Measurements from ENCODE around the gene SLC39A10.
"Not testable (repeated sequence)": the region's sequence is repeated elsewhere in the genome, so short reads cannot be mapped to it uniquely, and the experiment has no call there.

The SLC39A10 gene

DNA sequence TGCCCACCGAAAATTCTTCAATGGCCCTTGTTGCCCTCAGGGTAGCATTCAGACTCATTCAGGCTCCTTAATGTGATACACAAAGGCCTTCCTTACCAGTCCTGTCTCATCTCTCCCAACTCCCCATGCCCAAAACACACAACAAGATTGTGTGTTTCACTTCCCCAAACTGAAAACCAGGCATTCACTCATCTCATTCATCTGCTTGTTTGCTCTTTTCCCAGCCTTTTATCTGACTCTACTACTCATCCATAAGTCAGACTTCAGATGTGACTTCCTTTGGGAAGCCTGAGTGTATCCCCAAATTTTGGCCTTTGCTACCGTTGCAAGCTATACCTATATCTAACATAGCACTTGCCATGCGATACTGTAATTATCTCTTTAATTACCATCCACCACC is 9.7 kb upstream of the SLC39A10 start:
- no peak for DNase-seq

DNA sequence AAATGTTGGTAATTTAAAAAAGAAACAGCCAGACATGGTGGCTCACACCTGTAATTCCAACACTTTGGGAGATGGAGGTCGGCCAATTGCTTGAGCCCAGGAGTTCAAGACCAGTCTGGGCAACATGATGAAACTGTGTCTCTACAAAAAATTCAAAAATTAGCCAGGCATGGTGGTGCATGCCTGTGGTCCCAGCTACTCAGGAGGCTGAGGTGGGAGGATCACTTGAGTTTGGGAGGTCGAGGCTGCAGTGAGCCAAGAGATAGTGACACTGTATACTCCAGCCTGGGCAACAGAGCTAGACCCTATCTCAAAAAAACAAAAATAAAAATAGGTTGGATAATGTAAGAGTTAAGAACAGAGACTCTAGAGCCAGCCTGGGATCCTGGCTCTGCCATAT is 8.7 kb upstream of the SLC39A10 start:
- DNase-seq, result not testable (repeated sequence)

DNA sequence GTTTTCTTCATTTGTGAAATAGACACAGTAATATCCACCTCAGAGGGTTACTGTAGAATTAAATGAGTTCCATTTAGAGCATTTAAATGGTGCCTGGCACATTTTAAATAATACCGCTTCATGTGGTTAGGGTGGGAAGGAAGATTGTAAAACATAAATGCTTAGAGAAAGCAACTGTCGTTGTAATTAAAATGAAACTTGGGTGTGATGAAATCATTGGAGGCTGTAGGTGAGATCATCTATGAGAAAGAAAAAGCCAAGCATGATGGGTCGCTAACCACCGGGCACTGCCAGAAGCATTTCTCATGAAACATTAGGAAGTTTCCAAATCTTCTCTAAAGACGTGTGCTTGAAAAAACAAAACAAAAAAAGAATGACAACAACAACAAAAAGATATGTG is 8.2 kb upstream of the SLC39A10 start:
- no peak for DNase-seq

DNA sequence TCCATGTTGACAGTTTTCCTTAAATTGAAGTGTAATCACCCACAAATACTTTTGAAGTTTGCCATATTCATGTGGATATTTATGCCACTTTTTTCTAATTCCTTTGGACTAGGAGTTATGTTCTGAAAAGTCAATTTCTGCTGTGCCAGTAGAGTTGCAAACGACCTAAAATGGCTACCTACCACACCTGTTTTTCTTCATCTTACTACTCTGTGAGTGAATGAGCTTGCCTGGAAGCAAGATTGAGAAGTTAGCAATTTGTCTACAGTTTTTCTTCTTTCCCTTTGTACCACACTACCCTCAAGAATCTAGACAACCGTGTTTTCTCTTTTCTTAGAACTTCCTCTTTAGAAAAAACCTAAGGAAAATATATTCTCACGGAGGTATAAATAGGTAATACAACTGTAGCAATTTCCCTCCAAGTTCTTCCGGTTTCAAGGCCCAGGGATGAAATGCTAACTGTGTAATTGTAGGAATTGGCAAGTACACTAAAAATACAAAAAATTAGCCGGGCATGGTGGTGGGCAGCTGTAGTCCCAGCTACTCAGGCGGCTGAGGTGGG is 7.3 kb upstream of the SLC39A10 start:
- DNase-seq, result no peak

DNA sequence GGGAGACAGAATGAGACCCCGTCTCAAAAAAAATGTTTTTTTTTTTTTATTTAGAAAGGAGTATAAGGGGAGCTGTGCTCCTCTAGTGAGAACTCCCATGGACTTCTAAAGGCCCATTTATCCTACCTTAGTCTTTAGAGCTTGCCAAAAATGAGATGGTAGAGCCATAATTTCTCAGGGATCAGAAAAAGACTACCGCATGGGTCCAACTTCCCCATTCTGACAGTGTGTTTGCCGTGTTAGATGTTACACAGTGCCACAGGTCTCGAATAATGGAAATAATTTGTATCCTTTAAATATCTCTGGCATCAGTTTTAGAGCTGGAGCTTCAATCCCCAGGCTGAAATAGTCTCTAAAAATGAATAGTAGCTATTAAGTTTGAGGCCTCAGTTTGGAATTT is 6.0 kb upstream of the SLC39A10 start:
- DNase-seq, result no peak

DNA sequence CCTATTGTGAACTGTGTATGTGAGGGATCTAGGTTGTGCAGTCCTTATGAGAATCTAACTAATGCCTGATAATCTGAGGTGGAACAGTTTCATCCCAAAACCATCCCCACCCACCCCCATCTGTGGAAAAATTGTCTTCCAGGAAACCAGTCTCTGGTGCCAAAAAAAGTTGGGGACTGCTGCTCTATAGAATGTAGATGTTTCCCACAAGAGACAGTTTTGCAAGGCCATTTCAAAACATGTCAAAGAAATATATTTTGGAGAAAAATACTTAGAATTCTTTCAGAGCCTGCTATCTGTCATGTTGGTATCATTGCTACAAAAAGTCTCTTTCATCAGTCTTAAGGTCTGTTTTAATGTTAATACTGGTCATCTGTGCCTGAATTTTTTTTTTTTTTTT is 4.1 kb upstream of the SLC39A10 start:
- peak; percentile 79 for DNase-seq

DNA sequence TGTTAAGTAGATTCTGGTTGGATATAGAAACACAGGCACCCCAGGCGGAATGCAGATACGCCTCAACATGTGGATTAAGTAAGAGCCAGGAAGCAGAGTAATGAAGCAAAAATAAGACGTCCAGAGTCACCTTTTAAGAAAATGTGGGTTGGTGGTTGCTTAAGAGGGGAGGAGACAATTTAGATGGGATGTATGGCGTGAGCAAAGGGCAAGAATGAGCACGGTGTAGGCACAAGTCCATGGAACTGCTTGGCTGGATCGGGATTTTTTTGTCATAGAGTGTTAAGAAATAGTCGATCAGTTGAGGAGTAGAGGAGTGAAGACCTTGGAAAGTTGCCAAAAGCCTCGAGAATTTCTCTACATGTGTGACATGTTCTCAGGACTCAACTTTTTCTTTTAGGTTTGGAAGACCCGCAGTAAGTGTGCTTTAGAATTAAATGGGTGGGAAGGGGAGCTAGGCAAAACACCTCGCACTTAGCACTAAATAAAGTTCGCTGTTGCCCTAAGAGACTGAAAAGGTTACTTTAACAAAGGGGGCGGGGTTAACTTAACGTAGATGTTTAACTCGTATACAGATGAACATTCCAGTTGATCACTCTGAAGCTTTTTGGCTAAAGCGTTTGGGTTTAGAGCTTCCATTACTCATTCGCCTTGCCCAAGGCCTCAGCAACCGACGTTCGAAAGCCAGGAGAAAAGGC is 716 bp upstream of the SLC39A10 start:
- DNase-seq, result no peak

DNA sequence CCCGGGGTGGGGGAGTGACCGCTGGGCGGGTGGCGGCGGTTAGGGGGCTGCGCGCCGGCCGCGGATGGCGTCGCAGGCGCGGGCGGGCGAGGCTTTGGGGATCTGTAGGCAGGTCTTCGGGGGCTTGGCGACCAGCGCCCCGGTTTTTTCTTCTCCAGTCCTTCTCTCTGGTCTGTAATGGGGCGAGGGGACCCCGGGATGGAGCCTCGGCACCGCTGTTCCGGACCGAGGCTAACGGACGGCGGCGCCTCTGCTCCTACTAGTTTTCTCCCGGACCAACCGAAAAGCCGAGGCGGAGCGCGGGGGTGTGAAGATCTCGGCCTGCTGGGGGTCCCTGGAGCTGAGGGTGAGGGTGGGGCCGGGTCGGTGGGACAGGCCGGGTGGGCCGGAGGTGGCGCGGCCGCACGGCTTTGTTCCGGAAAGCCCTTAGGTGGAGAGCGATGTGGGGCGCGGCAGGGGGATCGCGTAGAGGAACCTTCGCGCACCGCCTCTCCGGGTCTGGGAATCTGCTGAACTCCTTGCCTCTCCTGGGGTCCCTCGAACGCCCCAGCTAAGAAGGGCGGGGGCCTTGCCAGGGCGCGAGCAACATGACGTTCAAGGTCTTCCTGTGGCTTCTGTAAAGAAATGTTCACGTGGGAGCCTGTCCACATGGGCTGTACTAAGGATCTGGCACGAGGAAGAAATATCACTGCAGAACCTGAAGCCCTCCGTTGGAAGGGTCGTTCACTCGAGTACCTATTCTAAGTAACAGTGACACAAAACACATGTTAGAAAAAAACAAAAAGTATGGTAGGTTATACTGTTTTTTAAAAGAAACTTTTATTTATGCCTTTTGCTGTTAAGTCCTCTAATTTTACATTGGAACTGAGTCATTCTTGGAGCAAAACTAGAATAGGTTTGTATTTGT is 861 bp downstream of the SLC39A10 start:
- DNase-seq, result peak; percentile 83

DNA sequence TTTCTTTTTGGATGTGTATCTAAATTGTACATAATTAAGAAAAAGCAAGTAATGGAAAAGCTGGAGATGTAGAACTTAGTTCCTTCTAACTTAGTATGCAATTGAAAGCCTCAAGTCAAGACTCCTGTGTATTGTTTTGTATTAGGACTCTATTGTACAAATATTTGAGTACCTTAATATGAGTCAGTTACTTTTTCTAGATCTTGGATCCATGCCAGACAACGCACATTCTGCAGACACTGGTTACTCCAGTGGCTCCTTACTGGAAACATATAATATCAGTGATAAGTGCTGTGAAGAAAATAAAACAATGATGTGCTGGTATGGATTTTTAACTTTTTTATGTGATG is 1.5 kb downstream of the SLC39A10 start:
- peak; percentile 87 for DNase-seq

DNA sequence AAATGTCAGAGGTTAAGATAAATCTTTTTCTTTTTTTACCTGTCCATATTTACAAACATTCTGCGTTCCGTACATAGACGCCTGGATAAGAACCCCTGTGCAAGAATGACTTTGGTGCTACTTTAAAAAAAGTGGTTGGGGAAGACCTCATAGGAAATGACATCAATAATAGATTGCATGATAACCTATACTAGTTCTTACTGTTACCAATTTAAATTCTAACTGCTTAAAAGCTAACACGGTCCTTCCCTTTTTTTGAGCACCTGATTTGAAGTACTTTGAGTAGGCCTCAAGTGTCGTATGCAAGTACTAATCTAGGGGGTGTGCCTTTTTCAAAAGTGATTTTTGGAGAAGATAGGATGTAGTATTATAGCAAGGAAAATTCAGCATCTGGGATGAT is 2.1 kb downstream of the SLC39A10 start:
- DNase-seq, result peak; percentile 25

DNA sequence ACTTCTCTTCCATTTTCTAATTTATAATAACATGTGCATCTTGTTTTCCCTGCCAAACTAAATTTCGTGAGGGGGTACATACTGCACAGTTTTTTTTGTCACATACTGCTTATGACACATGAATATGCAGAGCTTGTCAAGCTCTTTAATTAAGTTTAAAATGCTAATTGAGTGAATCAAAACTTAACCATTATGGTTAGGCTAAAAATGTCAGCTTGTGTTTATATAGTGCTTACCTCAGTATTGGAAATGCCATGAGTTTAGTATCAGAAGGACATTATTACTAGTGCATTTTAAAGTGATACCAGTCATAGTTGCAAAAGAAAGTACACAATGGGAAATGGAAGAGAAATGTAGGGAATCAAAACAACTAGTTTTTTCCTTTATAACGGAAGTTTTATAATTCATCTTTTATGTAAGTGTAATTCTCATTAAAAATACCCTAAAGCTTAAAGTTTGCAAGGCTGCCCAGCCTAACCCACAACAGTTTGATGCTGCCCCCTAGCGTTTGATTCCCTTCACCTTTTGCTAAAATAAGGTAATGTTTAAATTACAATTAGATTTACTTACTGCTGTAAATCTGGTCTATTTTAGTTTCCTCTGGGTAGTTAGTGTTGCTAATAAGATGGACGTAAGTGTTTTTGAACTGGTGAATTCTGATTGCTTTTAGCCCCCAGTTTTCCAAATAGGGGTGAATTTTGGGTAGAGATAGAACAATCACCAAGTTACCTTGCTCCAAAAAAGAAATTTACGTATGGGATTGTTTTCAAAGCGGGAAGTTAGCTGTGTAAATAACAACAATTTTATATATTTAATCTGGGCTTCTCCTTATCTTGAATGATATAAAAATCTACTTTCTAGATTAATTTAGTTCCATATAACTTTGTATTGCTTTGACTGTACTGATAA is 3.2 kb downstream of the SLC39A10 start:
- peak; percentile 70 for DNase-seq

DNA sequence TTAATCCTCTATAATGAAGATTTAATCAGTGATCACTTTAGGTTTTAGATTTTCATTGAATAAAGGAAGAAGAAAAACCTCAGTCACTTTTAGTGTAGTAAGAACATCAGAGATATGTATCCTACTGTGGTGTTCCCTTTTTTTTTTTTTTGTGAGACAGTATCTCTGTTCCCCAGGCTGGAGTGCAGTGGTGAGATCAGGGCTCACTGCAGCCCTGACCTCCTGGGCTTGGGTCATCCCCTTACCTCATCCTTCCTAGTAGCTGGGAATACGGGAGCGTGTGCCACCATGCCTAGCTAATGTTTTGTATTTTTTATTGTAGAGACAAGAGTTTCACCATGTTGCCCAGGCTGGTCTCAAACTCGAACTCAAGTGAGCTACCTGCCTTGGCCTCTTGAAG is 5.1 kb downstream of the SLC39A10 start:
- no peak for DNase-seq

DNA sequence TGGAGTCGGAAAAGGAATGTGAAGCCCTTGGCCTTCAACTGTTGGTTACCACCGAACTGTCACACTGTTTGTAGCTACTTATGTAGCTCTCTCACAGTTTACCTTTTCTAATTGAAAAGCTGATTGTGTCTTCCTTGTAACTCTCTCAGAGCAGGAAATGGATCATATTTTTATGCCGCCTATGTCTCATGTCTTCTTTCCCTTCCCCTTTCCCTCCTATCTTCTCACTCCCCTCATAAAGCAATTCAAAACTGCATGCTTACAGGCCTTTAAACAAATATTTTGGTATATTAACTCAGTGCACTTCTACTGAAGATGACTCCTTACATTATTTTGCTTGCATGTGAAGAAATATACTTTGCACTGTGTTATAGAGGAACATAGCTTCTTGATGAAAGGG is 6.0 kb downstream of the SLC39A10 start:
- DNase-seq, result no peak

DNA sequence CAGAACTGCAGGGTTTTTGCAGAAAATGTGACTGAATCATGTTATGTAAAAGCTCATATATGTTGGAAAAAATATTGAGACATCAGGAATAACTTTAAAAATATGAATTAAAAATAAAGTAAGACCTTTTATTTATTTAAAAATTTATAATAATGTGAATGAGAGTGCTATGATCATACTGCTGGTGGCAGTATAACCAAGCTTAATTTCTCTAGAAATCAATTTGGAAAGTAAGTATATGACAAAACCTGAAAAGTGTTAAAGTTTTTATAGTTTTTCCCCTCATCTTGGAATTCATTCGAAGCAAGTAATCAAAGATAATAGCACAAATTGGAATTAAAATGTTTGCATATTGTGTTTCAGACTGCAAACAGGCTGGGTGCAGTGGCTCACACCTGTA is 7.5 kb downstream of the SLC39A10 start:
- DNase-seq, result peak; percentile 17

DNA sequence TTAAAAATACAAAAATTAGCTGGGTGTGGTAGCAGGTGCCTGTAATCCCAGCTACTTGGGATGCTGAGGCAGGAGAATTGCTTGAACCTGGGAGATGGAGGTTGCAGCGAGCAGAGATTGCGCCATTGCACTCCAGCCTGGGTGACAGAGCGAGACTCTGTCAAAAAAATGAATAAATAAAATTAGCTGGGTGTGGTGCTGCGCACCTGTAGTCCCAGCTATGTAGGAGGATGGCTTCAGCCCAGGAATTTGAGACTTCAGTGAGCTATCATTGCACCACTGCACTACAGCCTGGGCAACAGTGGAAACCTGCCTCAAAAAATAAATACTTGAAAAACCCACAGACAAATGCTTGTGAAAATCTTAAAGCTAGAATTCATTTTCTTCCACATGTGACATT is 8.1 kb downstream of the SLC39A10 start:
- DNase-seq, result not testable (repeated sequence)

DNA sequence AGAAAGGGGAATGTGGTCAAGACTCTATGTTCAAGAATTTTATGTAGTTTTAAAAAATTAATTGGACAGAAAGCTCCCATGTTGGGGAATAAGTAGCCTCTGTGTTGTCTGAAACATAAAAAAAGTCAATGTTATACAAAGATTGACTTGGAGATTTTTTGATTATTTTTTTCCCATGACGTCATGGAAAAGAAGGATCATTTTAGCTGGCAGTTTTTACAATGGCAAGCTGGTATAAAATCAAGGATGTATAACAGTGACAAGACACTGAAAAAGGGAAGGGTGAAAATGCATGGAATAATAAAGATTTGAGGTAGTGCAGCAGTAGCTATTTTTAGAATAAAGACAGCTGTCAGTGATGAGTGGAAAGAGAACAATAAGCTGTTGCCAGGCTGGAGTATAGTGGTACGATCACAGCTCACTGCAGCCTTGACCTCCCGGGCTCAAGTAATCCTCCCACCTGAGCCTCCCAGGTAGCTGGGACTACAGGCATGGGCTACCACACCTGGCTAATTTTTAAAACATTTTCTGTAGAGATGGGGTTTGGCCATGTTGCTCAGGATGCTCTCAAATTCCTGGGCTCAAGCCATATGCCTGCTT is 9.2 kb downstream of the SLC39A10 start:
- DNase-seq, result no peak

DNA sequence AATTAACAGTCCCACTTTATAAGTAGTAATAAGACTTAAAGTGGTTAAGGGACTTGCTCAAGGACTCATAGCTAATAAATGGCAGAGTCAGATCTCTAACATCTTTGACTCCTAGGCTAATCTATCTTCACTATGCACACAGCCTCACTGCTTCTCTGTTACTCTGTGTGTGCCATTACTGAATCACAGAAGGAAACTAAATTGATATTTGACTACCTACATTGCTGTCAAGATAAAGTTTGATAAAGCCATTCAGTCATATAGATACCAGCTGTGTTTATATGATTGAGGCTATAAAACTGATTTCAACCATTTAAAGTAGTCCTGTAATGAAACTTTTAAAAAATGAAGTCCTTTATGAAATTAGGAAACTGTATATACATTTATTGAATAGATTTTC is 10.9 kb downstream of the SLC39A10 start:
- no peak for DNase-seq

DNA sequence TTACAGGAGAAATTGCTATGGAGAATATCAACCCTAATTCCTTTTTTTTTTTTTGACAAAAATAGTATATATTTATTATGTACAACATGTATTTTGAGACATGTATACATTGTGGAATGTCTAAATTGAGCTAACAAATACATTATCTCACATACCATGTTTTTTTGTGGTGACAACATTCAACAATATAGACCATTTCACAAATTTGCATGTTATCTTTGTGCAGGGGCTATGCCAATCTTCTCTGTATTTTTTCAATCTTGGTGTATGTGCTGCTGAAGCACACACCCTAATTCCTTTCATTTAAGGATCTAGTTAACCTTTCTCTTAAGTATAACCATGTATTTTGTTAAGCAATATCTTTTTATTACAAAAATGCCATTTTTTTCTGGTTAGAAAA is 13.2 kb downstream of the SLC39A10 start:
- no peak for DNase-seq

DNA sequence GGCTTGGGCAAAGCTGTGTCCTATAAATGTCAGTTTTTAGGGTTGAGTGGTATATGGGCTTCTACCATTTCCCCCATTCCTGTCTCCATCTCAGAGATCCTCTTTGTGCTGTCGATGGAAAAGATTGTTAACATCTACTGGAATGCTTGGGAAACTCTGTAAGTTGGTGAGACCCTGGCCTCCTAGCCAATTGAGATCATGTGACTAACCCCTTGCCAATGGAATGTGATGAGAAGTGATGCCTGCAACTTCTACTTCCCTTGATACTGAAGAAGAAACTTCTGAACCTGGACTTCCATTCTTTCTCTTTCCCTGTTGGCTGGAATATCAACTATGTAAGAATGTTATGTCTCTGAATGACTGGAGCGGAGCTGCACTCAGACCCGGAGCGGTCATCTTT is 14.5 kb downstream of the SLC39A10 start:
- no peak for DNase-seq

DNA sequence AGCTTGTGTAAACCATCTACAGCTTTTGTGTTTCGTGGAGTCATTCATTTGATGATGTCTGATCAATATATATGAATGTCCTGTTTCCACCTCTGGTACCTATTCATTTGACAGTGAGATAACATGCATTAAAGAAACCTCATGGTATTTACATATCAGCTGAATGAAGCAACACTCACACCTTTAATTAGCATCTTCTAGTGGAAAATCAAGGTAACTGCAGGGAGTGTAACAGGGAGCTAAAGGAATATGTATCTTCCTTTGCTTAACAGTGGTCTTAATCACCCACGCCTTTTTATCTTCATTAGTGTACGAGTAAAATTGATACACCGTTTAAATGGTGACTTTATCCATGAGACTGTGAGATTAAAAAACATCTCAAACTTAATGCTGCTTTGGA is 15.6 kb downstream of the SLC39A10 start:
- DNase-seq, result no peak

DNA sequence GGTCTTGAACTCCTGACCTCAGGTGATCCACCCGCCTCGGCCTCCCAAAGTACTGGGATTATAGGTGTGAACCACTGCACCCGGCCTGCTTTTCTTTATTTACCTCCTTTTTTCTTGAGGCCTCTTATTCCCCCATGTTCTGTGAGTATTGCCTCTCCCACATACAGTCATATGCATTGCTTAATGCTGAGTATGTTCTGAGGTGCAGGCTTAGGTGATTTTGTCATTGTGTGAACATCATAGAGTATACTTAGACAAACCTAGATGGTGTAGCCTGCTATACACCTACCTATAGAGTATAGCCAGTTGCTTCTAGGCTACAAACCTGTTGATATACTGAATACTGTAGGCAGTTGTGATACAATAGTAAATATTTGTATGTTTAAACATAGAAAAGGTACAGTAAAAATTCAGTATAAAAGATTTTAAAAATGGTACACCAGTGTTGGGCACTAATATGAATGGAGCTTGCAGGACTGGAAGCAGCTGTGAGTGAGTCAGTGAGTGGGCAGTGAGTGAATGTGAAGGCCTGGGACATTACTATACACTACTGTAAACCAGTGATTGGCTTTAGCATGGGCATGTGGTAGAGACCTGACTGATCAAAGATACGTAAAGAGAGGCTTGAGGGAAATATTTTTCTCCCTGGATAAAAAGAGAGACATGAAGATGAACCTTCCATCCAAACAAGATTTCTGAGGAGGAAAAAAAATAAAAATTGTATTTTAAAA is 17.6 kb downstream of the SLC39A10 start:
- no peak for DNase-seq
